Measurements from ENCODE around the gene CPXM1. TPM values are rescaled to one million over a fixed set of nuclear protein-coding genes. Genes with fewer than 3 reads are reported as not detected.

CPXM1 gene
- total and polyA plus RNA-seq, 2 donors (not counting 3 experiments of a cell fraction or from before 2014, with no cell fraction given), result 18.9 to 20.3 TPM

GRCh38 chr20:2839732-2840137 is 39.3 kb upstream of the CPXM1 start:
- no peak for FAIRE-seq
- no peak for DNase-seq (ENCODE audit: low read depth, low spot score)
- H2AFZ ChIP-seq (ENCODE audit: low read depth, low read length), result peak overlapping the region; percentile 97
- H3K27ac ChIP-seq (ENCODE audit: insufficient read depth, low read depth, low read length), result no peak overlapping the region
- peaks cover 4% of the 10 kb centered on the region for H3K4me1 ChIP-seq (ENCODE audit: control insufficient read depth, extremely low read depth, insufficient read depth, low read length)
- intact Hi-C loops (cut with micrococcal nuclease), result loop anchor here (2.0 kb wide), 1 partner anchor 33 kb away; the partner anchor contains the start of gene PTPRA
- no peak overlapping the region for H3K4me2 ChIP-seq (ENCODE audit: insufficient read depth, low read length)
- no peaks in the 10 kb centered on the region for H3K27me3 ChIP-seq (ENCODE audit: control insufficient read depth in 2 of 2, insufficient read depth in 2 of 2, low read length in 2 of 2)
- POLR2A ChIA-PET, result no interaction called here
- dilution Hi-C loops (cut with MboI; ENCODE audit: extremely low pct_ligation_motif_present, low sequenced_read_pairs), result no loop called here
- CTCF ChIA-PET, result interaction anchor here (1.0 to 2.4 kb wide), 3 partner anchors 12 to 87 kb away, joined by 3 to 15 read pairs (median 5); partner anchors contain the start of gene TMEM239
- H3K9ac ChIP-seq (replicated peaks; ENCODE audit: extremely low read depth, insufficient read depth, low read length), result no peak overlapping the region
- H3K9me1 ChIP-seq (replicated peaks; ENCODE audit: control insufficient read depth, extremely low read depth, insufficient read depth, low read length), result no peaks in the 10 kb centered on the region
- no peak for TF ChIP-seq FOS (IDR thresholded peaks at IDR 0.05; ENCODE audit: borderline replicate concordance, insufficient read depth, low read length)
- no peak for TF ChIP-seq POLR2A (IDR thresholded peaks at IDR 0.05; ENCODE audit: low read depth, low read length)
- TF ChIP-seq CTCF (IDR thresholded peaks at IDR 0.05; ENCODE audit: extremely low read depth in 1 of 2, insufficient read depth in 1 of 2, low read depth in 1 of 2, low read length in 2 of 2), result no peak
- BruUV-seq (replicated peaks), result no TSS peak
- peaks cover 0 to 2% of the 10 kb centered on the region in 2 experiments for H3K36me3 ChIP-seq (ENCODE audit: control insufficient read depth in 2 of 2, extremely low read depth in 1 of 2, insufficient read depth in 2 of 2, low read length in 2 of 2)
- peaks cover 3% of the 10 kb centered on the region for H3K79me2 ChIP-seq (ENCODE audit: control insufficient read depth, insufficient read depth, low read length)
- H3K4me3 ChIP-seq (replicated peaks in 1 of 3; ENCODE audit: insufficient read depth in 1 of 3, low read depth in 1 of 3, low read length in 3 of 3), result peak overlapping the region in 1 of 3 experiments; percentile 92
- H3K9me3 ChIP-seq (replicated peaks; ENCODE audit: control insufficient read depth, insufficient read depth, low read length), result no peaks in the 10 kb centered on the region
- H4K20me1 ChIP-seq (replicated peaks; ENCODE audit: control insufficient read depth, extremely low read depth, insufficient read depth, low read length), result no peaks in the 10 kb centered on the region

- ChIA-PET CTCF (interaction anchor here (1.0 to 2.3 kb wide), 3 partner anchors 10 to 86 kb away, joined by 3 to 5 read pairs (median 4); partner anchors contain the start of gene TMEM239), POLR2A (interaction anchor here (0.6 kb wide), 1 partner anchor 33 kb away, joined by 4 read pairs; no protein-coding TSS in a partner anchor)
- Histone ChIP-seq H3K36me3 (ENCODE audit: control insufficient read depth in 2 of 2, extremely low read depth in 1 of 2, insufficient read depth in 2 of 2, low read length in 2 of 2) (peaks cover 0 to 2% of the 10 kb centered on the region in 2 experiments), H3K4me1 (ENCODE audit: control insufficient read depth, extremely low read depth, insufficient read depth, low read length) (peaks cover 4% of the 10 kb centered on the region), H3K79me2 (ENCODE audit: control insufficient read depth, insufficient read depth, low read length) (peaks cover 3% of the 10 kb centered on the region), H3K9me3 (replicated peaks; ENCODE audit: control insufficient read depth, insufficient read depth, low read length) (no peaks in the 10 kb centered on the region), H3K4me3 (replicated peaks in 1 of 3; ENCODE audit: insufficient read depth in 1 of 3, low read depth in 1 of 3, low read length in 3 of 3) (no peak overlapping the region), H3K27me3 (ENCODE audit: control insufficient read depth in 2 of 2, insufficient read depth in 2 of 2, low read length in 2 of 2) (no peaks in the 10 kb centered on the region), H2AFZ (ENCODE audit: low read depth, low read length) (no peak overlapping the region), H3K9ac (replicated peaks; ENCODE audit: extremely low read depth, insufficient read depth, low read length) (no peak overlapping the region), H4K20me1 (replicated peaks; ENCODE audit: control insufficient read depth, extremely low read depth, insufficient read depth, low read length) (no peaks in the 10 kb centered on the region), H3K9me1 (replicated peaks; ENCODE audit: control insufficient read depth, extremely low read depth, insufficient read depth, low read length) (no peaks in the 10 kb centered on the region), H3K4me2 (ENCODE audit: insufficient read depth, low read length) (no peak overlapping the region), H3K27ac (ENCODE audit: insufficient read depth, low read depth, low read length) (no peak overlapping the region)
- no peak for TF ChIP-seq MAX (IDR thresholded peaks at IDR 0.05; ENCODE audit: insufficient read depth, insufficient read length)
- TF ChIP-seq GATA2 (IDR thresholded peaks at IDR 0.05; ENCODE audit: insufficient read depth, insufficient read length, low read depth, low read length), result no peak
- no peak for TF ChIP-seq POLR2A (IDR thresholded peaks at IDR 0.05; ENCODE audit: low read depth, low read length)
- TF ChIP-seq CTCF (IDR thresholded peaks at IDR 0.05; ENCODE audit: extremely low read depth in 1 of 2, insufficient read depth in 1 of 2, low read depth in 1 of 2, low read length in 2 of 2), result no peak
- TF ChIP-seq EZH2 (IDR thresholded peaks at IDR 0.05; ENCODE audit: borderline replicate concordance, low read depth, low read length, severe bottlenecking), result no peak
- no peak for TF ChIP-seq JUN (IDR thresholded peaks at IDR 0.05; ENCODE audit: borderline replicate concordance, insufficient read depth, insufficient read length, low read depth)
- TF ChIP-seq MYC (IDR thresholded peaks at IDR 0.05; ENCODE audit: low read depth, low read length), result no peak
- no peak for TF ChIP-seq FOS (IDR thresholded peaks at IDR 0.05; ENCODE audit: borderline replicate concordance, insufficient read depth, low read length)
- TF ChIP-seq POLR2AphosphoS5 (IDR thresholded peaks at IDR 0.05; ENCODE audit: insufficient read depth, low read depth, low read length), result no peak
- TSS peak; percentile 24 for BruUV-seq (replicated peaks)
- intact Hi-C loops (cut with micrococcal nuclease), result no loop called here
- no peak for FAIRE-seq
- no peak for DNase-seq (ENCODE audit: low read depth, low spot score)
- dilution Hi-C loops (cut with MboI; ENCODE audit: extremely low pct_ligation_motif_present, low sequenced_read_pairs), result no loop called here
Observed at GRCh38 chr20:2838847-2839671, 38.6 kb upstream of the CPXM1 start.

Measured in endothelial cell of umbilical vein (primary cell).